Small intestine (tissue), 7 donors: ENCODE results near the gene IL2RA. TPM values are rescaled to one million over a fixed set of nuclear protein-coding genes. Genes with fewer than 3 reads are reported as not detected.
"Not testable (repeated sequence)": the region's sequence is repeated elsewhere in the genome, so short reads cannot be mapped to it uniquely, and the experiment has no call there.

Experiments
- DNase-seq, 2 donors: peaks; one replicate each; pipeline versions ENCODE4 v3.0.0 to v3.0.0-alpha.2; 2013
- FAIRE-seq: peaks from 2 replicates; lab custom pipeline; 2012; peaks lifted over from hg19 to GRCh38; lab: Jason Lieb, UNC
- H3K27ac ChIP-seq, 3 donors: one replicate each; pipeline ENCODE4 v1.5.1; 2013; ENCODE audit warnings: low read length in 2 of 3, mild to moderate bottlenecking in 2 of 3, control low read depth in 1 of 3, inconsistent platforms in 1 of 3, low read depth in 1 of 3, moderate library complexity in 1 of 3
- H3K27me3 ChIP-seq, 3 donors: one replicate each; pipeline ENCODE4 v1.6.1; 2013; ENCODE audit warnings: low read length in 3 of 3, inconsistent platforms in 1 of 3; ENCODE audit not compliant: control insufficient read depth in 3 of 3, insufficient read depth in 3 of 3
- H3K36me3 ChIP-seq, 3 donors: one replicate each; pipeline ENCODE4 v1.6.1; 2013; ENCODE audit warnings: low read length in 3 of 3, inconsistent platforms in 1 of 3, low read depth in 1 of 3, mild to moderate bottlenecking in 1 of 3, moderate library complexity in 1 of 3; ENCODE audit not compliant: control insufficient read depth in 3 of 3, insufficient read depth in 2 of 3
- H3K4me1 ChIP-seq, 3 donors: one replicate each; pipeline ENCODE4 v1.6.1; 2013; ENCODE audit warnings: low read length in 2 of 3, inconsistent platforms in 1 of 3, low read depth in 1 of 3, mild to moderate bottlenecking in 1 of 3, moderate library complexity in 1 of 3; ENCODE audit not compliant: control insufficient read depth in 3 of 3, insufficient read depth in 2 of 3
- H3K4me3 ChIP-seq, 3 donors: one replicate each; pipeline ENCODE4 v1.5.1; 2013; ENCODE audit warnings: low read length in 3 of 3, control low read depth in 1 of 3, inconsistent platforms in 1 of 3, low read depth in 1 of 3, mild to moderate bottlenecking in 1 of 3, moderate library complexity in 1 of 3
- H3K9me3 ChIP-seq, 2 donors: one replicate each; pipeline ENCODE4 v1.6.1; 2013; ENCODE audit warnings: low read depth in 1 of 2, low read length in 1 of 2; ENCODE audit not compliant: control insufficient read depth in 2 of 2, insufficient read depth in 1 of 2
- WGBS, 3 donors: extraction: QIAGEN DNeasy Blood & Tissue Kit; methylation state at CpG; one replicate each; pipeline ENCODE4 v1.1.7; 2013; 5-methylcytosine and 5-hydroxymethylcytosine counted together
- polyA plus RNA-seq, 4 donors: library from polyadenylated mRNA; stranded (reverse) in 3 of 4; unstranded in 1 of 4; fragments of 200-250 nt in 3 of 4; fragments of 120-200 nt in 1 of 4; gene quantifications; one replicate each; pipeline versions ENCODE4 v1.2.1 to v1.2.3, GENCODE V29; 2013
- donor health status: healthy with polysubstance abuse.
- donor health status: control.
- donor health status: control.
- donor health status: Bipolar disorder and iron deficiency.
- donor health status: healthy.

IL2RA gene
- polyA plus RNA-seq, 4 donors = 0.43 to 2.1 (median 1.1) TPM; not detected in 1

DNA sequence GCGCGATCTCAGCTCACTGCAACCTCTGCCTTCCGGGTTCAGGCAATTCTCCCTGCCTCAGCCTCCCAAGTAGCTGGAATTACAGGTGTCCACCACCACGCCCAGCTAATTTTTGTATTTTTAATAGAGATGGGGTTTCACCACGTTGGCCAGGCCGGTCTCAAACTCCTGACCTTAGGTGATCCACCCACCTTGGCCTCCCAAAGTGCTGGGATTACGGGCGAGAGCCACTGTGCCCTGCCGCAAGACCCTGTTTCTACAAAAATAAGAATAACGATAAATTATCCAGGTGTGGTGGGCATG lies 101.2 kb downstream of the IL2RA start:
- FAIRE-seq, H3K9me3 ChIP-seq, H3K4me3 ChIP-seq, H3K27ac ChIP-seq, H3K4me1 ChIP-seq, DNase-seq, H3K27me3 ChIP-seq: not testable (repeated sequence)
- peaks cover 8 to 60% (median 18%) of the 10 kb centered on the region in 3 donors for H3K36me3 ChIP-seq
- WGBS, 3 donors = 95 to 98% (median 98%) methylated on average over 10 of the region's 10 CpGs

Other genes starting within 250 kb of the IL2RA start
- 100 to 1,000 TPM; 226 to 322 (median 241) TPM for gene GDI2, start 248.9 kb downstream of the IL2RA start, polyA plus RNA-seq
- 1 to 10 TPM; 3.2 to 7.4 (median 5.0) TPM for gene ANKRD16, start 172.5 kb downstream of the IL2RA start, polyA plus RNA-seq
- 10 to 100 TPM; 38.8 to 89.9 (median 67.5) TPM for gene FBH1, start 172.1 kb downstream of the IL2RA start, polyA plus RNA-seq
- gene IL15RA, start 84.8 kb downstream of the IL2RA start, polyA plus RNA-seq = 10 to 100 TPM in 2 of 4 donors, 1 to 10 TPM in 2; 2.5 to 32.1 (median 12.1) TPM
- gene RBM17, start 26.7 kb upstream of the IL2RA start, polyA plus RNA-seq = 100 to 1,000 TPM in 1 of 4 donors, 10 to 100 TPM in 3; 45.7 to 102 (median 73.9) TPM
- gene PFKFB3, start 140.6 kb upstream of the IL2RA start, polyA plus RNA-seq = 10 to 100 TPM in 3 of 4 donors, 1 to 10 TPM in 1; 5.5 to 28.4 (median 13.5) TPM